Measurements from ENCODE around the gene ABCG4.

GRCh38 chr11:119193001-119193400 is 44.1 kb downstream of the ABCG4 start:
- TF ChIP-seq CTCF (conservative IDR thresholded peaks at IDR 0.05; ENCODE audit: low read depth, low read length) = no peak
- TF ChIP-seq EZH2 (IDR thresholded peaks at IDR 0.05; ENCODE audit: borderline replicate concordance, low read depth, low read length, poor library complexity, severe bottlenecking) = no peak
